Right ventricle myocardium superior (tissue), 1 donor: Measurements from ENCODE around the gene CDPF1. TPM values are rescaled to one million over a fixed set of nuclear protein-coding genes. Genes with fewer than 3 reads are reported as not detected.
"Not testable (repeated sequence)": the region's sequence is repeated elsewhere in the genome, so short reads cannot be mapped to it uniquely, and the experiment has no call there.

Experiments
- ATAC-seq: fragments of 200-7000 bp; cut with Tn5 transposase; one replicate; pipeline ENCODE4 v1.9.1; 2020; ENCODE audit warnings: mild to moderate bottlenecking; ENCODE audit not compliant: poor library complexity
- DNase-seq: peaks from one replicate; pipeline ENCODE4 v3.0.0-alpha.2; 2020
- intact Hi-C: fragments of 100-400 bp; cut with DNase I; formaldehyde crosslinking; loops from one replicate; pipeline ENCODE4 v1.11.2; 2022
- total RNA-seq: library from RNA; stranded (reverse); fragmentation: NEBNext Ultra II Directional; extraction: Animal tissue kit (Norgen Biotek cat#: 25700); gene quantifications from one replicate; pipeline ENCODE4 v1.2.1, GENCODE V29; 2021
- donor health status: DM: no; HTN: yes; CAD: no; lungs with severe emphysema.

CDPF1 gene
- total RNA-seq, 1 donor from 2014 or later: 5.4 TPM

DNA sequence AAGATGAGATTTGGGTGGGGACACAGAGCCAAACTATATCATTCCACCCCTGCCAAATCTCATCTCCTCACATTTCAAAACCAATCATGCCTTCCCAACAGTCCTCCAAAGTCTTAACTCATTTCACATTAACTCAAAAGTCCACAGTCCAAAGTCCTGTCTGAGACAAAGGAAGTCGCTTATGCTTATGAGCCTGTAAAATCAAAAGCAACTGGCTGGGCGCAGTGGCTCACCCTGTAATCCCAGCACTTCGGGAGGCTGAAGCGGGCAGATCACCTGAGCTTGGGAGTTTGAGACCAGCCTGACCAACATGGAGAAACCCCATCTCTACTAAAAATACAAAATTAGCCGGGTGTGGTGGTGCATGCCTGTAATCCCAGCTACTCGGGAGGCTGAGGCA, 14.4 kb upstream of the CDPF1 start:
- DNase-seq, ATAC-seq, intact Hi-C loops: not testable (repeated sequence)

GRCh38 chr22:46263216-46263590, 13.1 kb upstream of the CDPF1 start, which contains the start of gene PKDREJ:
PKDREJ (minus strand) TSS chr22:46263343; CDS start chr22:46263322, 21 bp downstream.
- no peak for ATAC-seq
- no peak for DNase-seq
- intact Hi-C loops: no loop called here

GRCh38 chr22:46262449-46263215, 12.5 kb upstream of the CDPF1 start:
- intact Hi-C loops: no loop called here
- peak; percentile 20 for ATAC-seq
- DNase-seq: peak; percentile 86

GRCh38 chr22:46260038-46260437, 9.9 kb upstream of the CDPF1 start:
- ATAC-seq (no peak), DNase-seq (no peak)
- intact Hi-C loops: no loop called here

DNA sequence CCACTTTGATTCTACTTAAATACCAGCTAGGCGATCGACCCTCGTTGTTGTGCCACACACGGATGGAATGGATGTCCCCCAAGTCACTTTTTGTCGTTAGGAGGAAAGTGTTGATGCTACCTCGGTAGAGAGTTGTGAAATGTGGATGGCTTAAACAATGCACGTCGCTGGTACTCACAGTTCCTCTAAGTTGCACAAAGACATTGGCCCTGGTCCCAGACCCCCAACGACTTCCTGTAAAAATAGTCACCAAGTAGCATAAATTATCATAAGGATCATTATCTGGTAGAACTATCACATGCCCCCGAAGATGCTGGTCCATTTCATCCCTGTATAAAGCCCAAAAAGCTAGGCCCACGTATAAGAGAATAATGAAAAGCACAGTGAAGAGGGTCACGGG, 9.3 kb upstream of the CDPF1 start:
- intact Hi-C loops: no loop called here
- ATAC-seq: no peak
- DNase-seq: no peak

DNA sequence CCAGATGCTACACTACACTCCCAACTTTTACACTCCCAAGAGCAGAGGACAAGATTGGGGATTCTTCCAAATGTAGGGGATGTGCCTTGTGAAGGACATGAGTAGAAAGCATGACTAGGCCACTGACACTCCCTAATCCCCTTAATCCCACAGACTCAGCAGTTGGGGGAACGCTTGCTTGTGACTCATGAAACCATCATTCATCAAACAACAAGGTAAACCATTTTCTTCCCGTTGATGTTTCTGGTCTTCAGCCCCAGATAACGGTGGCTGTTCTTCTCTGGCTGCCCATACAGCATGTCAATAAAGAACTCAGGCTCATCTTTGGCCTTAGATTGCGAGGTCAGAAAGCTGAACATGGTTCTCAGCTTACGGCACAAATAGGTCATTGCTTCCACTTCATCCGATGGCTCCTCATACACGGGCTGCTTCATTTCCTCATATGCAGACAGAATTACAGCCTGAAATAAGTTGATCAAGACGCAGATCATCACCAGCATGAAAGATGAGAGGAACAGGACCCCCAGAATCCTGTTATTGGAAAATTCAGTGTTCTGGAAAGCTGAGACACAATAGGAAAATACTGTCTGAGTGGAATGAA, 6.4 kb upstream of the CDPF1 start:
- ATAC-seq (no peak), DNase-seq (no peak)
- intact Hi-C loops: no loop called here

DNA sequence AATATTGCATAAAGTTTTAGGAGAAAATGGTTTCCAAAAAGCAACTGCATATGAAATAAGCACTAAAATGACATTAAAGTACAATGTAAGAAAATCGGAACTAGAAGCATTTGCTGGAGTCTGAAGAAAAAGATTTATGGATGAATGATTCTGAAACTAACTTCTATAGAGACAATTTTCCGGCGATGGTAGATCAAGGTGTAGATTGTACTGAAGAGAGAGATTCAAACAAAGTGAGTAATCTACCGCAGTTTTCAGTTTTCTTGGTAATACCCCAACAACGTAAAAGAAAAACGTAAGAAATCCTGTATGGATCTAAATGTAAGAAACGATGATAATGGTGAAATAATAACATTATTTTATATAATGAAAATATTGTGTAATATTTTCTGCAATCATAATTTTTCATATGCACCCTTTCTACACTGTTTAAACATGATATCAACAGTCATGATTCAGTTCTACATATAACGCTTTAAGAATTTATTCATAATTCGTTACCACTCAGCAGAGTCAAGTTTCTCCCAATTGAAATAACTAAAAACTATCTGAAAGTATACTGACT, 1.8 kb upstream of the CDPF1 start:
- intact Hi-C loops: no loop called here
- DNase-seq (no peak), ATAC-seq (no peak)

- DNase-seq (no peak), ATAC-seq (no peak)
- intact Hi-C loops: no loop called here
Observed at GRCh38 chr22:46251266-46251665, 1.2 kb upstream of the CDPF1 start.

GRCh38 chr22:46250783-46251125, 661 bp upstream of the CDPF1 start:
- DNase-seq: no peak
- intact Hi-C loops: no loop called here
- ATAC-seq: peak; percentile 8

GRCh38 chr22:46247443-46247975, 2.6 kb downstream of the CDPF1 start:
- ATAC-seq: no peak
- intact Hi-C loops: loop anchor here (5.0 kb wide), 1 partner anchor 95 kb away; the partner anchor contains the start of gene PPARA

GRCh38 chr22:46246178-46246577, 3.9 kb downstream of the CDPF1 start:
- DNase-seq (no peak), ATAC-seq (no peak)
- intact Hi-C loops: loop anchor here (5.0 kb wide), 1 partner anchor 94 kb away; the partner anchor contains the start of gene PPARA

More at GRCh38 chr22:46247443-46247975, 2.6 kb downstream of the CDPF1 start:
- no peak for DNase-seq

GRCh38 chr22:46245511-46245910, 4.6 kb downstream of the CDPF1 start:
- peak; percentile 50 for ATAC-seq
- intact Hi-C loops: loop anchor here (5.0 kb wide), 1 partner anchor 93 kb away; the partner anchor contains the start of gene PPARA
- peak; percentile 86 for DNase-seq

GRCh38 chr22:46244771-46245170, 5.3 kb downstream of the CDPF1 start:
- DNase-seq (no peak), ATAC-seq (no peak)
- intact Hi-C loops: loop anchor here (5.0 kb wide), 1 partner anchor 92 kb away; the partner anchor contains the start of gene PPARA

GRCh38 chr22:46242076-46242475, 8.0 kb downstream of the CDPF1 start:
- intact Hi-C loops: no loop called here
- ATAC-seq (no peak), DNase-seq (no peak)

GRCh38 chr22:46241396-46242007, 8.6 kb downstream of the CDPF1 start:
- DNase-seq: no peak
- intact Hi-C loops: no loop called here

GRCh38 chr22:46240907-46241306, 9.2 kb downstream of the CDPF1 start:
- ATAC-seq: no peak
- intact Hi-C loops: no loop called here
- no peak for DNase-seq

More at GRCh38 chr22:46241396-46242007, 8.6 kb downstream of the CDPF1 start:
- ATAC-seq: no peak

GRCh38 chr22:46240506-46240905, 9.6 kb downstream of the CDPF1 start:
- DNase-seq: no peak
- intact Hi-C loops: no loop called here
- no peak for ATAC-seq

DNA sequence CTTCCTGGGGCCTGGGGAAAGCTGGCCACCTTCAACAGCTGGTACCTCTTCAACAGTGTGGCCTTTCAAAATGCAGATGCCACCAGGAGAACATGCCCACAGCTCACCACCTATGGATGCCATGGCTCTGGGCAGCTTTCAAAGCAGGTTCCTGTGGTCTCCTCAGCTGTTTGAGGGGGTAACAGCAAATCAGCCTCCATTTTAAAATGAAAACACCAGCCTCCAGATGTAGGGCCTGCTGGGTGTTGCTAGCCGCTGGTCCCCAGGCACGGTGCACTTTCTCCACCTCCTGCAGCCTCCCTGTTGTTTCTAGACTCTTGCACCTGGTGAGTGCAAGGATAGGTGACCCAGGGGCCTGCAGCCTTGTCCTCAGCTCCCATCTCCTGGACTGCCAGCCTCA, 10.0 kb downstream of the CDPF1 start:
- no peak for DNase-seq
- ATAC-seq: no peak
- intact Hi-C loops: no loop called here
